Left ventricle myocardium inferior (tissue), 1 donor: ENCODE results near the gene KCTD16. TPM values are rescaled to one million over a fixed set of nuclear protein-coding genes. Genes with fewer than 3 reads are reported as not detected.

Experiments used
- DNase-seq: peaks from one replicate; pipeline ENCODE4 v3.0.0-alpha.2; 2020
- H3K27ac ChIP-seq: fragments of 200-600 bp; replicated peaks from 2 replicates; pipeline ENCODE4 v1.8.0; 2021
- H3K27me3 ChIP-seq: fragments of 200-600 bp; 2 replicates; pipeline ENCODE4 v1.8.0; 2021; ENCODE audit warnings: low read depth
- H3K36me3 ChIP-seq: fragments of 200-600 bp; 2 replicates; pipeline ENCODE4 v1.8.0; 2021
- H3K4me1 ChIP-seq: fragments of 200-600 bp; 2 replicates; pipeline ENCODE4 v1.8.0; 2021
- H3K4me3 ChIP-seq: fragments of 200-600 bp; 2 replicates; pipeline ENCODE4 v1.8.0; 2021; ENCODE audit warnings: mild to moderate bottlenecking, moderate library complexity
- H3K9me3 ChIP-seq: fragments of 200-600 bp; replicated peaks from 2 replicates; pipeline ENCODE4 v1.8.0; 2021
- CTCF ChIP-seq: fragments of 200-600 bp; IDR thresholded peaks from 2 replicates; pipeline ENCODE4 v1.8.0; 2021; ENCODE audit warnings: antibody characterized with exemption, mild to moderate bottlenecking, borderline replicate concordance
- intact Hi-C: fragments of 100-400 bp; cut with micrococcal nuclease; formaldehyde crosslinking; loops from one replicate; pipeline ENCODE4 v1.11.0; 2022
- total RNA-seq: library from RNA; stranded (reverse); fragmentation: NEBNext Ultra II Directional; extraction: Animal tissue kit (Norgen Biotek cat#: 25700); gene quantifications from one replicate; pipeline ENCODE4 v1.2.1, GENCODE V29; 2021
- donor health status: DM: no; HTN: yes; CAD: no; lungs with severe emphysema.

The KCTD16 gene
- total RNA-seq, 1 donor from 2014 or later = 0.08 TPM

- Histone ChIP-seq H3K4me3 (no peak overlapping the region), H3K27ac (no peak overlapping the region), H3K9me3 (no peaks in the 10 kb centered on the region), H3K4me1 (no peaks in the 10 kb centered on the region), H3K36me3 (no peaks in the 10 kb centered on the region), H3K27me3 (no peaks in the 10 kb centered on the region)
- intact Hi-C loops = no loop called here
- no peak for DNase-seq
- TF ChIP-seq CTCF = no peak
Measured at GRCh38 chr5:144458216-144458615, 287.5 kb downstream of the KCTD16 start.

GRCh38 chr5:144460600-144460999 is 289.9 kb downstream of the KCTD16 start:
- H3K27ac ChIP-seq = no peak overlapping the region
- no peak overlapping the region for H3K4me3 ChIP-seq
- intact Hi-C loops = no loop called here
- no peaks in the 10 kb centered on the region for H3K27me3 ChIP-seq
- TF ChIP-seq CTCF = no peak
- H3K4me1 ChIP-seq = no peaks in the 10 kb centered on the region
- H3K9me3 ChIP-seq = no peaks in the 10 kb centered on the region
- DNase-seq = no peak
- no peaks in the 10 kb centered on the region for H3K36me3 ChIP-seq

- no peaks in the 10 kb centered on the region for H3K4me1 ChIP-seq
- DNase-seq = no peak
- no peaks in the 10 kb centered on the region for H3K27me3 ChIP-seq
- no peak overlapping the region for H3K4me3 ChIP-seq
- intact Hi-C loops = no loop called here
- H3K9me3 ChIP-seq = no peaks in the 10 kb centered on the region
- no peak overlapping the region for H3K27ac ChIP-seq
- no peaks in the 10 kb centered on the region for H3K36me3 ChIP-seq
- TF ChIP-seq CTCF = no peak
Measured at GRCh38 chr5:144462577-144462976, 291.9 kb downstream of the KCTD16 start.

- no peaks in the 10 kb centered on the region for H3K4me1 ChIP-seq
- no peaks in the 10 kb centered on the region for H3K9me3 ChIP-seq
- intact Hi-C loops = no loop called here
- no peak overlapping the region for H3K4me3 ChIP-seq
- H3K27me3 ChIP-seq = no peaks in the 10 kb centered on the region
- no peak for DNase-seq
- no peak overlapping the region for H3K27ac ChIP-seq
- TF ChIP-seq CTCF = no peak
- no peaks in the 10 kb centered on the region for H3K36me3 ChIP-seq
Measured at GRCh38 chr5:144463481-144464223, 293.0 kb downstream of the KCTD16 start.

- no peak overlapping the region for H3K4me3 ChIP-seq
- H3K27ac ChIP-seq = no peak overlapping the region
- no peak for DNase-seq
- H3K27me3 ChIP-seq = no peaks in the 10 kb centered on the region
- H3K4me1 ChIP-seq = no peaks in the 10 kb centered on the region
- no peaks in the 10 kb centered on the region for H3K36me3 ChIP-seq
- intact Hi-C loops = no loop called here
- TF ChIP-seq CTCF = no peak
- H3K9me3 ChIP-seq = no peaks in the 10 kb centered on the region
Measured at GRCh38 chr5:144464306-144464705, 293.6 kb downstream of the KCTD16 start.
